ENCODE results near the gene KIAA1549. TPM values are rescaled to one million over a fixed set of nuclear protein-coding genes. Genes with fewer than 3 reads are reported as not detected.
A peak's percentile ranks its signal among the peaks of the same experiment; 100 is the strongest.

KIAA1549 gene
- total and polyA plus RNA-seq, 2 of the 8 experiments (the other 6 are each of a cell fraction or from before 2014, with no cell fraction given): 6.5 to 17.3 TPM

DNA sequence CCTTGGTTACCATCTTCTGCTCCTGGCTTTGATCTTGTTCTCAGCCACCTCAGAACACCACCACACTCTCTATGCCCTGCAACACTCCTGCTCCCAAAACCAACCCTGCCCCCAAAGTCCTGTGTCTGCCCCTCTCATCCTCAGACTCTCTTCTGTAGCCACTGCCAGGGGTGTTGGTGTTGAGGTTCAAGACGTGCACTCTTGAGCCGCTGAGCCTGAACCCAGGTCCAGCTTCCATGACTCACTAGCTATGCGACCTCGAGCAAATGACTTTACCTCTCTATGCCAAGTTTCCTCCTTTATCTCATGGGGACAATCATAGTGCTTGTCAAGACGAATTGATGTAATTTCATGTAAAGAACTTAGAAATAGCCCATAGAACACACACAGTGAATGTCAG lies 182.4 kb downstream of the KIAA1549 start:
- WGBS, 2 experiments (ENCODE audit: extremely low coverage in 1 of 2, insufficient coverage in 1 of 2, insufficient read length in 1 of 2, insufficient replicate concordance in 2 of 2, low coverage in 1 of 2, low lambda C conversion rate in 2 of 2, missing lambda C conversion rate in 1 of 2): 90% methylated on average over 5 of the region's 5 CpGs; no CpG with 5 or more reads in 1 of the 2 experiments
- Histone ChIP-seq H3K4ac (replicated peaks; ENCODE audit: insufficient read length, low read depth, low read length) (no peak overlapping the region), H3K14ac (ENCODE audit: insufficient read length) (no peak overlapping the region), H2AFZ (ENCODE audit: low read length) (peak overlapping the region; percentile 99; the same call in 1 of the 2 replicates), H2BK15ac (ENCODE audit: low read length) (peak overlapping the region; percentile 97; the same call in 1 of the 2 replicates), H4K91ac (replicated peaks; ENCODE audit: insufficient read length, low read length) (no peak overlapping the region), H3K27me3 (replicated peaks in 1 of 4; ENCODE audit: control insufficient read depth in 3 of 4, extremely low read depth in 1 of 4, insufficient read depth in 3 of 4, low read length in 3 of 4) (no peaks in the 10 kb centered on the region; a peak in 1 of 7 replicates), H3K23me2 (ENCODE audit: low read depth, low read length) (peaks cover 7% of the 10 kb centered on the region; the same call in 1 of the 2 replicates), H3K79me2 (ENCODE audit: control insufficient read depth in 1 of 2, insufficient read depth in 2 of 2, low read length in 2 of 2) (no peaks in the 10 kb centered on the region), H3K4me1 (replicated peaks in 1 of 4; ENCODE audit: control insufficient read depth in 3 of 4, insufficient read depth in 4 of 4, low read length in 3 of 4) (peaks cover 7 to 18% (median 9%) of the 10 kb centered on the region in 4 experiments), H4K20me1 (replicated peaks in 1 of 2; ENCODE audit: control insufficient read depth in 1 of 2, insufficient read depth in 2 of 2, low read length in 2 of 2) (no peaks in the 10 kb centered on the region), H3K9me3 (ENCODE audit: insufficient read depth in 2 of 2, low read depth in 1 of 2, low read length in 1 of 2) (no peaks in the 10 kb centered on the region), H2BK20ac (ENCODE audit: low read length) (no peak overlapping the region), H2BK5ac (ENCODE audit: low read depth, low read length) (0 out of 2 replicates have a peak overlapping the region, but pooled peaks have one; percentile 69), H2BK120ac (replicated peaks; ENCODE audit: low read depth, low read length) (no peak overlapping the region), H2BK12ac (ENCODE audit: low read depth, low read length) (0 out of 2 replicates have a peak overlapping the region, but pooled peaks have one; percentile 52), H3K27ac (ENCODE audit: low read depth, low read length) (no peak overlapping the region), H3K56ac (replicated peaks; ENCODE audit: insufficient read length, low read depth, low read length) (no peak overlapping the region), H3K4me2 (ENCODE audit: insufficient read depth in 1 of 2, low read depth in 2 of 2, low read length in 2 of 2) (peak overlapping the region; percentile 37 to 50; a peak in 3 of 4 replicates), H4K5ac (ENCODE audit: insufficient read length, low read depth, low read length) (no peak overlapping the region), H3K79me1 (ENCODE audit: low read depth, low read length) (no peaks in the 10 kb centered on the region), H3K23ac (ENCODE audit: insufficient read length) (no peak overlapping the region), H2AK5ac (ENCODE audit: low read depth, low read length) (no peak overlapping the region), H3K36me3 (ENCODE audit: control insufficient read depth in 2 of 4, insufficient read depth in 4 of 4, low read length in 3 of 4) (no peaks in the 10 kb centered on the region), H3K18ac (ENCODE audit: extremely low read depth, low read length) (no peak overlapping the region), H4K8ac (ENCODE audit: extremely low read depth, insufficient read depth, low read length) (no peak overlapping the region), H3K9ac (replicated peaks in 1 of 4; ENCODE audit: extremely low read depth in 1 of 4, low read depth in 3 of 4, low read length in 3 of 4) (no peak overlapping the region), H3K4me3 (ENCODE audit: extremely low read depth in 1 of 4, insufficient read depth in 2 of 4, low read depth in 3 of 4, low read length in 4 of 4) (no peak overlapping the region)
- ChIA-PET POLR2A (ENCODE audit: partially characterized antibody) (interaction anchor here (0.6 kb wide), 1 partner anchor 179 kb away, joined by 3 read pairs; no protein-coding TSS in a partner anchor), CTCF (ENCODE audit: partially characterized antibody) (interaction anchor here (0.5 to 1.5 kb wide), 5 partner anchors 25 to 1142 kb away, joined by 3 to 4 read pairs (median 3); no protein-coding TSS in a partner anchor)
- no peak for DNase-seq (ENCODE audit: low read depth in 1 of 2, low spot score in 2 of 2)
- FAIRE-seq: no peak
- TF ChIP-seq CTCF (IDR thresholded peaks at IDR 0.05; ENCODE audit: control extremely low read depth in 1 of 3, insufficient read depth in 1 of 3, low read depth in 1 of 3, low read length in 3 of 3): no peak
- TF ChIP-seq NANOG (IDR thresholded peaks at IDR 0.05; ENCODE audit: insufficient read depth, low read depth, low read length, poor library complexity, severe bottlenecking): no peak
- no peak for TF ChIP-seq CBX8 (IDR thresholded peaks at IDR 0.05; ENCODE audit: borderline replicate concordance, low read depth, low read length)
- no peak for TF ChIP-seq HDAC2 (IDR thresholded peaks at IDR 0.05; ENCODE audit: borderline replicate concordance in 1 of 2, low read depth in 2 of 2, low read length in 2 of 2)
- no peak for TF ChIP-seq BCL11A (IDR thresholded peaks at IDR 0.05; ENCODE audit: low read depth in 2 of 2, low read length in 2 of 2)
- no peak for TF ChIP-seq MAFK (IDR thresholded peaks at IDR 0.05; ENCODE audit: low read depth, low read length)
- TF ChIP-seq BRCA1 (IDR thresholded peaks at IDR 0.05; ENCODE audit: low read depth, low read length): no peak
- no peak for TF ChIP-seq TAF1 (IDR thresholded peaks at IDR 0.05; ENCODE audit: low read depth, low read length)
- TF ChIP-seq GTF2F1 (IDR thresholded peaks at IDR 0.05; ENCODE audit: borderline replicate concordance, low read depth, low read length): no peak
- no peak for TF ChIP-seq SUZ12 (IDR thresholded peaks at IDR 0.05; ENCODE audit: low read length)

Data from H1 (cell line).